ENCODE measurements around the gene SNRPD3.
A peak's percentile ranks its signal among the peaks of the same experiment; 100 is the strongest.

The SNRPD3 gene

GRCh38 chr22:24576778-24577177 lies 21.0 kb downstream of the SNRPD3 start:
- DNase-seq, result no peak

DNA sequence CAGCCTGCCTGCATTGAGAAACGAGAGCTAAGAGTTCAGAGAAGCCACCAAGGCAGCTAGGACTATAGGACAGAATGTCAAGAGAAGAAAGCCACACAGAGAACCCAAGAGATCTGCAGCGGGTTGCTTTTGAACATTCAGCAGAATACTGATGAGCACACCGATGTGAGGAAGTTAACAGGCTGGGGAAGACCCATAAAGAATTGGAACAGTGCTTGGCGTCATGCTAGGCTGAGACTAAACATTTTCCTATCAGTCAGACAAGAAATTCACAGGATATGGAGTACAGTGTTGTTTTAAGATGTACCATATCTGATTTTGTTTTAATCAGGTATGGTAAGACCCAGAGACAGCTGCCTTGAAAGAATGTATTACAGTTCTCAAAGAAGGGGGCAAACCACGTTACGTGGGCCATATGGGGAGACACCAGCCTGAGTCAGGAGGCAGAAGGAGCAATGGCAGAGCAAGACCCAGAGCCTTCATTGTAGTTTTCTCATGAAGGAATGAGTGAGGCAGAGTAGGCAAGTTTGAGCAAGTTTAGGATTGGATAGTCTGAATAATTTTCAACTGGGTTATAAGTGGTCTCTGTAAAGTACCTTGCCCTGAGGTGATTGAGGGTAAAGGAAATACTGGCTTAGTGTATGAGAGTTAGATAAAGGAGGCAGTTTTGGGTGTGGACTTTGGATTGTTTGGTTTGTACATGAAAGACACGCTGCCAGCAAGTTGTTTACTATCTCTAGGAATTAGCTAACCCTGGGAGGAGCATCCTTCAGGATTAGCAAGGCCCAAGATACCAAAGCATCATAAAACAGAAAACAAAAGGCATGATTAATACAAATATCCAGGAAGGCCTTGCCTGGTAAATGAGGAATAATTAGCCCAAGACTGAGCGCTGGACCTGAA lies 22.8 kb downstream of the SNRPD3 start:
- DNase-seq, result no peak

DNA sequence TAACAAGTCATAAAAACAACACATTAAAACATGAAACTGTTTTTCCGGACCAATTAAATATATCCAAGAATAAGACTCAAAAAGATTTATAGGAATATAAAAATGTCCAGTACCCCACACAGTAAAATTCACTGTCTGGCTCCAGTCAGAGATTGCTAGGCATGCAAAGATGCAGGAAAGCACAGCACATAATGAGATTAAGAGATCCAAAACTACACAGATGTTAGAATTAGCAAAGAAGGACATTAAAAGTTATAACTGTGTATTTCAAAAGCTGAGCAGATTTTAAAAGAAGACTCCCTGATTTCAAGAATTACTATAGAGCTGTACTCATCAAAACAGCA lies 23.4 kb downstream of the SNRPD3 start:
- DNase-seq, result no peak

GRCh38 chr22:24580276-24580675 lies 24.5 kb downstream of the SNRPD3 start:
- no peak for DNase-seq

- no peak for DNase-seq
Observed at GRCh38 chr22:24582056-24582814, 26.4 kb downstream of the SNRPD3 start.

DNA sequence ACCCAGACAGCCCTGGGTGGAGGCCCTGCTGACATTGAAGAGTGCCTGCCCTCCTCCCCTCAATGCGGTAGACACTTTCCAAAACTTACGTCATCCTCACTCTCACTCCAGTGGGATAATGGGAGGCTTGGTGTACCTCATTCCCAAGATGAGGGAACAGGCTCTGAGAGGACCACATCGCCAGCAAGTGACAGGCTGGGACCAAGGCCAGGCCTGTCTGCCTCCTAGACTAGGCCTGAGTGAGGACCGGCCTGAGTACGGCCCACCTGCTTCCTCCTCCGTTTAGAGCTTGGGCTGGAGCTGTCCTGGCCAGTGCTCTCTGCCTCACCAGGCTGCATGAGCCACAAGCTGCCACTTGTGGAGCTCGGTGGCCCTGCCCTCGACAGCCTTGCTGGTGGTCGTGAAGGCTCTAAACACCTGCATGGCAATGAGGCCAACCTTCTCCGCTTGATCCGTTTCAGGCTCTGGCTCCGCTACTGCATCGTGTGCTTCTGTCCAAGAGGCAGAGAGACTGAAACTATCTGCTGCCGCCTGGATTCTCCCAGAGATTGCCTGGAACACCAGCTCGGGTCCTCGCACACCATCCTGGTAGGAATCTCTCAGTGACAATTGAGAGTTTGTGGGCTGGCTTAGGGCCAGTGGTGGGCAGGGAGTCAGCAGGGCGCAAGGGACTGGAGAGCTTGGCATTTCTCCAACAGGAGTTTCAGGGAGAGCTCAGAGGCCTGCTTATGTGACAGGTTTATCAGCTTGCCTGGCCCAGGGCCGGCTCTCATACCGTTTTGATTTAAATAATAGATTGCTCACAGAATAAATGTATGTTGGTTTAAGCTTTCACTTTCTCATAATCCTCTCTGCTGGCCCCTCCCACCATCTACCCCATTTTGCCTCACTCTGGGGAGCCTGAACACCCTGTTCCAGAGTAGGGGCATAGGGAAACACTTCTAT lies 27.7 kb downstream of the SNRPD3 start:
- DNase-seq, result no peak

DNA sequence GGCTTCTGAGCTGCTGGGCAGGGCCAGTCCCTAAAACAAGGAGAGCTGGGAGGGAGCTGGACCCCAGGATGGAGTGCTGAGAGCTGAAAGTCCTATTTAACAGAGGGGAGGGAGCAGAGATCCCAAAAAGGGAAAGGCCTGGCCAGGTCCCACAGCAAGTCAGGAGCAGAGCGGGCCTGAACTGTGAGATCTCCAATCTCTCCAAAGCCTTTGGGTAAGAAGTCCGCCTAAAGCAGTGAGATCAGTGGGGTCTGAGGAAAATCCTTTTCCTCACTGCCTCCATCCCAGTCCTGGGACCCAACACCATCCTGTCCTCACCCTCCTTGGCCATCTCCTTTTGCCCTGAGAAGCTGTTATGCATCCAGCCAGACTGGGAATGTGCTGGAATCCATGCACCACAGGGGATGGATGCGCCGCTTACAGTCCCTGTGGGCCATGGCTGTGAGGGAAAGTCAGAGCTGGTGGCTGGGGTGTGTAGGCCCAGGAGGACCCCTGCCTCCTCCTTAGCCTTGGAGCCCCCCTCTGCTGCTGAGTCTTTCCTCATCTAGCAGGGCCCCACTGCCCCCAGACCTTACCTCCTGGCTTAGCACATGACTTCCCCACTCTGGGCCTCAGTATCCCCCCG lies 28.5 kb downstream of the SNRPD3 start:
- DNase-seq, result no peak

DNA sequence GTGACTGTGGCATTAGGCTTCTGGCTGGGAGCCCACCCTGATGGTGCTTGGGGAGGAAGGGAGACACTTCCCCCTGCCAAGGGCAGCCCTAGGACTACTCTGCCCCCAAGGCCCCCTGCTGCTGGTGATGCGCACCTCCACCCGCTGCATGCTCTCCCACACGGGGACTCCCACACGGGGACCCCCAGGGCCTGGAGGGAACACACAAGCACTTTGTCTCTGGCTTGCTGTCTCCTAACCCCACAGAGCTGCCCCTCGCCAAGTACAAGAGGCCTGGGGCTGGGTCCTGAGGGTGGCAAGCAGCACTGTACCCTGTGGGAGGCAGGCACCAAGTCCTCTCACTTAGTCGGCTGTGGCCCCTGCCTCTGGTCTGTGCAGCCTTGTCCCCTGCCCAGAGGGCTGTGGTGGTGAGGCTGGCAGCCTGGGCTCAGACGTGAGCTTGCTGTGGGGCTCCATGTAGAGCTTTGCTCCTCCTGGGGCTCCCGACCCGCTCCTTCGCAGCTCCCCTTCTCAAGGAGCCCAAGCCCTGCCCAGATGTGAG lies 29.1 kb downstream of the SNRPD3 start:
- no peak for DNase-seq

- DNase-seq, result no peak
Observed at GRCh38 chr22:24585461-24585860, 29.7 kb downstream of the SNRPD3 start.

GRCh38 chr22:24585927-24586546 lies 30.2 kb downstream of the SNRPD3 start:
- no peak for DNase-seq

DNA sequence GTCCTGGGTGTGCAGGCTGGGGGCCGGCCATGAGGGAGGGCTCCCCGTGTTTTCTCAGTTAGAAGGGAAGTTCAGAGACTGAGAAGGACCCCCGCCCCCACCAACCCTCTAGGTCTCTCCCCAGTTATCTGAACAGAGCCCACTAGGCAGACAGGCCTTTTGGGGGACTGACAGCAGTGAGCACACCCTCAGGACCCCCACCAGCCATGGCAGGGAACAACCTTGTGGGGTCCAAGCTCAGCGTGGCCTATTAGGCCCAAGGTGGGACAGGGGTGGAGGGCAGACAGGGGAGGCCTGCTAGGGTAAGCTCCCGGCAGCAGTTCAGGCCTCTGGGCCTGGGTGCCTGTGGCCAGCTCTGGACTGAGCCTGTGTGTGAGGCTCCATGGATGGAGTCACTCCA lies 31.5 kb downstream of the SNRPD3 start:
- DNase-seq, result no peak

GRCh38 chr22:24587948-24588347 lies 32.1 kb downstream of the SNRPD3 start:
- DNase-seq, result no peak

GRCh38 chr22:24588381-24588756 lies 32.6 kb downstream of the SNRPD3 start:
- DNase-seq, result no peak

DNA sequence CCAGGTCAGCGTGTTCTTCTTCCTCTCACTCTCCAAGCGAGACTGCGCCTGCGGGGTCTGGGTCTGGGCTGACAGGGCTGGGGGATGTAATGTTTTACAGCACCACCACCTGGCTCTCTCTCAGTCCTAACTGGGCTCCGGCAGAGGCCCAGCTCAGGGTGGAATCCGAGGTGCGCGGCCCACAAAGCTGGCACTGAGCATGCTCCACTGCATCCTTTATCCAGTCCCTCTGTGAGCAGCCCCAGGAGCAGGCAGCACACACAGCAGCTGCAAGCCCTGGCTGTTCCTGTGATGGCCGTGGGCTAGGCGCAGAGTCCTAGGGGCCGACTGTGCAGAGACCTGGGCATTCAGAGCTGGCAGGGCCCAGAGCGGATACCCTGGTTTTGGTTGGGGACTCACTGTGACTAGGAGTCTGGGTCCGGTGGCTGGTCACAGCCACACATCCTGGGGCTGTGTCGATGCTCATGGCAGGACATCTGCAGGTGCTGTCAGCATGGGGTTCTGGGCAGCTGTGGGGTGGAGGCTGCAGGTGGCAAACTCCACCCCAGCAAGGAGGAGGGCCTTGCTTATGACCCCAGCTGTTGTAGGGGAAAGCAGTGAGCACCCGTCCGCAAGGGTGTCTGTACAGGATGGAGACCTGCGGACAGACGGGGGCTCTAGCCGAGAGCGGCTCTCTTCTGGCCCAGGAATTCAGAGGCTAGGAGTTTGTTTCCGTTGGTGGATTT lies 33.1 kb downstream of the SNRPD3 start:
- DNase-seq, result no peak

DNA sequence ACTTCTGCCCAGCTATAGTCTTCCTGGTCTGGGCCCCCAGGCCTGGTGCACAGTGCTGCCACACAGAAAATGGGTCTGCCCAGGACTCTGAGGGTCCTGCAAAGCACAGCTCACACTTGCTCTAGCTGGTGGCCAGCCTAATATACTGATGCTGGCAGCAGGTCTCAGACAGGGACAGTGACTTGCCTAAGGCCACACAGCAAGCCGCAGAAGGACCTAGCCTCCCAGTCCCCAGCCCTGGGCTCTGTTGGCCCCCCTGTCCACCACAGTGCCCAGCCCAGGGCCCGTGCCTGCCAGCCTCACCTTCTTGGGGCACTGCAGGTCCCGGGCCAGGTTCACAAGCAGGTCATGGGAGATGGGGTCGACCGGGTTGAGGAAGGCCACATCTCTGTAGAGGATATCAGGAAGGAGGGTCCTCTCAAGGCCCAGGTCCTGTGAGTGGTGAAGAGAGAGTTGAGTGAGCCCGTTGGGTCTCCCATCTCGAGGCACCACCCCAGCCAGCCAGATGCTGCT lies 33.8 kb downstream of the SNRPD3 start:
- no peak for DNase-seq

DNA sequence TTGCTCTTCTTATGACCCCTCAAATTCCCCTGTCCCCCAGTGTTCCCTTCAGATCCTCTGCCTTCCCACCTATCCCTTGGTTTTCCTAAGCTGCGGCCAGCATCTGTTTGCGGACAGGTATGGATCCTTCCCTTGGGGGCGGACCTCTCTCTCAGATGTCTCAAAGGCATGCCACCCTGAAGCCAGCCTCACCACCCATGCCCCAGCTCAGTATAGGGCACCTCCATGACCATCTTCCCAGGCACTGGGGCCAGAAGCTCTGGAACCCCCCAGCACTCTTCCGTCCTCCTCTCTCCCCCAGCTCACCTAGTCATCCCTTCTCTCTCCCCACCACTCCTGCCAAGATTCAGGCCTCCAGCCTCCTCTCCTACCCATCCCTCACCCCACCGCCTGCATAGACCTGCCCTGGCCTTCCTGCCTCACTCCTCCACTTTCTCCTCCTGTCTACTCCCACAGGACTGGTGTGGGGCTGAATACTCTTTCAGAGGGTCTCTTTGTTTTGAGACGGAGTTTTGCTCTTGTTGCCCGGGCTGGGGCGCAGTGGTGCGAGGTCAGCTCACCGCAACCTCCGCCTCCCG lies 34.9 kb downstream of the SNRPD3 start:
- DNase-seq, result no peak

GRCh38 chr22:24591286-24591830 lies 35.6 kb downstream of the SNRPD3 start:
- no peak for DNase-seq

- DNase-seq, result peak; percentile 35
Observed at GRCh38 chr22:24592058-24592850, 36.5 kb downstream of the SNRPD3 start.

GRCh38 chr22:24592851-24593558 lies 37.2 kb downstream of the SNRPD3 start, which contains the start of gene LRRC75B:
Gene LRRC75B (minus strand): TSS chr22:24593073. CDS start chr22:24593039, 34 bp downstream.
- peak; percentile 76 for DNase-seq
